GM20431 (cell line): ENCODE data around the gene ANK3.

Experiments
- in situ Hi-C: fragments of 300-500 bp; cut with MseI, MboI; formaldehyde crosslinking; loops from one replicate; pipeline ENCODE4 v1.15.0; 2020; ENCODE audit warnings: low sequenced_read_pairs; ENCODE audit not compliant: unreplicated experiment

The ANK3 gene

GRCh38 chr10:60389413-60390025 lies at the start of gene ANK3:
ANK3 (minus strand) TSS chr10:60389875; CDS start chr10:60389538, 337 bp downstream.
- in situ Hi-C loops, result no loop called here

DNA sequence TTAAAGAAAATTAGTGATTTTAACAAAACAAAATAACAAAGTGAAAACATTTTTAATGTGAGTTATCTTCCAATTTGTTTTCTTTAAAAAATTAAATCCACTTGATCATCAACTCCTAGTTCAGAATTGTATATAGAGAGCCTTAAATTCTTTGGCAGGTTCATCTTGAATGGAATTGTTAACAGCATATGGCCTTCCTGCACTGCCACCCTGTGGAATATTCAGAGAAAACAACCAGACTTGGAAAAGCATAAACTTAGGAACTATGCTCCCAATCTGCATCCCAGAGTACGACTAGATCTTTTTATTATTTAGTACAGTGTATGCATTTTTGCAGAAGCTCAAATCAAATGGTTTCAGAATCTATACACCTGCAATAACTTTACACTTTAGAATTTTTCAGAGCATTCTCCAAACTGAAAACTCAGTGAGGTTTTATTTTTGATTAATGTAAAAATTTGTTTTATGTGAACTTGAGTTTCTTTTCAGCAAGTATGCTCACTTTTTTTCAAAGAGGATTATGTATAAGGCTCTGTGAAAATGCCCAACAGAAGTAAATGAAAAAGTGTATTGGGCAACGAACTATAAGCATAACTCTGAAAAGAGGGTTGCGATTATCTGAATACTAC lies 44.9 kb upstream of the ANK3 start:
- in situ Hi-C loops, result loop anchor here (25.0 kb wide), 2 partner anchors 322 to 797 kb away; no protein-coding TSS in a partner anchor

GRCh38 chr10:60433684-60434083 lies 44.0 kb upstream of the ANK3 start:
- in situ Hi-C loops, result loop anchor here (25.0 kb wide), 2 partner anchors 321 to 796 kb away; no protein-coding TSS in a partner anchor

DNA sequence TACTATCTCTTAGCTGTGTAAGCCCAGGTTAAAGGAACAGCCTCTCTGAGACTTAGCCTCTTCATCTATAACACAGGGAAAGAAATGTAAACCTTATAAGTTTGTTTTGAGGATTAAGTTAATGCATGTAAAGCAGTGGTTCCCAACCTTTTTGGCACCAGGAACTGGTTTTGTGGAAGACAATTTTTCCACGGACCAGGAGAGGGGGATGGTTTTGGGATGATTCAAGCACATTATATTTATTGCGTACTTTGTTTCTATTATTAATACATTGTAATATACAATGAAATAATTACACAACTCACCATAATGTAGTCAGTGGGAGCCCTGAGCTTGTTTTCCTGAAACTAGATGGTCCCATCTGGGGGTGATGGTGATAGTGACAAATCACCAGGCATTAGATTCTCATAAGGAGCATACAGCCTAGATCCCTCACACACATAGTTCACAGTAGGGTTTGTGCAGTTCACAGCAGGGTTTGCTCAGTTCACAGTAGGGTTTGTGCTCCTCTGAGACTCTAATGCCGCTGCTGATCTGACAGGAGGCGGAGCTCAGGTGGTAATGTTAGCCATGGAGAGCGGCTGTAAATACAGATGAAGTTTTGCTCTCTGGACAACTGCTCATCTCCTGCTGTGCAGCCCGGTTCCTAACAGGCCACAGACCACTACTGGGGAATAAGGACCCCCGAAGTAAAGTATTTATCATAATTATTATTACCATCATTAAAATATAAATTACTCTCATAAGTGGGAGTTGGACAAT lies 41.3 kb upstream of the ANK3 start:
- in situ Hi-C loops, result loop anchor here (25.0 kb wide), 2 partner anchors 319 to 794 kb away; no protein-coding TSS in a partner anchor

DNA sequence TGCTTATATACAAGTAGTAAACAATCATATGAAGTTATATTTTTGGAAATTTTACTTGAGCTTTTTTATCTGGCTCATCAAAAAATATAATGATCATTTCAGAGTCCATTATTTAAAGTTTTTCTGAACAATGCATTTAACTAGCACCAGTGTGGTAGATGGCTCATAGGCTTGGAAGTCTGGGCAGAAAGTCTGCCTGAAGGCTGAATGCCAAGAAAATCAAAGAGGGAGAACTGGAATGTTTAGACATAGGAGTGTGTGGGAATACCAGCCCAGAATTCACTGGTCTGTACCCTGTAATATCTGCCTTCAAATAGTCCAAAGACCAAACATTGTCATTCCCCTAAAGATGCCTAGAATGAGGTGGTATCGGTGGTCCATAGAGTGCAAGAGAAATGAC lies 40.3 kb upstream of the ANK3 start:
- in situ Hi-C loops, result loop anchor here (25.0 kb wide), 2 partner anchors 318 to 793 kb away; no protein-coding TSS in a partner anchor

DNA sequence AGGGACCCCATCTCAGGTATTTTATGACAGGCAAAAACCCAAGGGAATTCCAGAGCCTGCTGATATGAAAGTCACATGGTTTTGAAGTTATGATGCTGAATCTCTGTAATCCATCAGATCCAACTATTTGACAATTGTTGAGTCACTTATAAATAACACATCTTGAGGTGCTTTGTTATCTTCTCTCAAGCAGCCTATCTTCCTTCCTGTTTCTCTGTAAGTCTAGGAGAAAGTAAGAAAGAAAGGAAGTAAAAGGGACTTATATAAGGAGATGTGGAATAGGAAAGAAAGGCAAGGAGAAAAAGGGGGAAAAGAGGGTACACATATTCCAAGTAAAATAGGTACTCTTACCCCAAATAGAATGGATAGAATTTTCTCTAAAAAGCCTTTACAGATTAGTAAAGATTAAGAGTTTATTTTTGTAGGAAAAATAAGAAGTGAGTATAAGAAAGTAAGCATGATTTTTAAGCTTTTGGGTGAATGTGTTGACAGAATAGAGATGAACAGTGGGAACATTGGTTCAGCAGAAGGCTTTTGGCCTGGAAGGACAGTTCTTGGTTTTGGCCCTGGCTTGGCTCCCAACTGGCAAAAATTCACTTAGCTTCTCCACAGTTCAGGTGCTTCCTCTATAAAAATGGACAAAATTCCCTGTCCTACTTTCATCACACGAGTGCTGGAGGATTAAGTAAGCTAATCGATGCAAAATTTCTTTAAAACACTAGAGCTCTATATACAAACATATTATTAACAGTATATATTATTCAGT lies 39.6 kb upstream of the ANK3 start:
- in situ Hi-C loops, result loop anchor here (25.0 kb wide), 2 partner anchors 317 to 792 kb away; no protein-coding TSS in a partner anchor

DNA sequence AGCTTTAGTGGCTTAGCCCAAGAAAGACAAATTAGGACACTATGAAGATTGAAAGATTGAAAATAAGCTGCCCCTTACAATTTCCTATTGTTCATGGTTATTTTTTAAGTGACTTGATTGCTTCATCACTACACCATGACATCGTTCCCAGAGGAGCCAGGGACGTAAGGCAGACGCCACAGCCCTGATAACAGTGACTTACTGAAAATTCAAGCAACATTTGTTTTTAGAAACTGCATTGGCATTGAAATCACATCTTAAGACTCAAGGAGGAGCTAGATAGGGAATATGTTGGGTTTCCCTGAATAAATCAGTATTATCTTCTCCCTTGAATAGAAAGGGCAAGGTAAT lies 38.7 kb upstream of the ANK3 start:
- in situ Hi-C loops, result loop anchor here (25.0 kb wide), 2 partner anchors 316 to 791 kb away; no protein-coding TSS in a partner anchor

GRCh38 chr10:60427709-60428386 lies 38.2 kb upstream of the ANK3 start:
- in situ Hi-C loops, result loop anchor here (25.0 kb wide), 2 partner anchors 316 to 791 kb away; no protein-coding TSS in a partner anchor

DNA sequence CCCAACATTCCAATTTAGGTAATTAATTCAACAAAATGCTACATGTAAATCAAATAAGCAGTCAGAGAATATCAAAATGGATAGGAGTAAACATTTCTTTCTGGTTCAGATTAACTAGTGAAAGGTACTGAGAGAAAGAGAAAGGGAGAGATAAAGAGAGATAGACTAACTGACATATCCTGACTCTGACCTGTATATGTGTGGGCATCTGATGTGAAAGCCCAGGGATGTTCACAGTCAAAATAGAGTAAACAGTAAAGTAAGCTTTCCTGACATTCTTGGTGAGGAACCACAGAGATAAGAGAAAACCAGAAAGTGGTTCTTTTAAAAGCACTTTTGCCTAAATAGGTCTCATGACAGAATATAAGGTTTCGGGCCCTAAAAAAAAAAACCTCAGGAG lies 37.5 kb upstream of the ANK3 start:
- in situ Hi-C loops, result loop anchor here (25.0 kb wide), 2 partner anchors 315 to 790 kb away; no protein-coding TSS in a partner anchor

GRCh38 chr10:60426425-60426824 lies 36.8 kb upstream of the ANK3 start:
- in situ Hi-C loops, result loop anchor here (25.0 kb wide), 2 partner anchors 314 to 789 kb away; no protein-coding TSS in a partner anchor

GRCh38 chr10:60425392-60426110 lies 35.9 kb upstream of the ANK3 start:
- in situ Hi-C loops, result loop anchor here (25.0 kb wide), 2 partner anchors 313 to 788 kb away; no protein-coding TSS in a partner anchor

GRCh38 chr10:60424971-60425370 lies 35.3 kb upstream of the ANK3 start:
- in situ Hi-C loops, result loop anchor here (25.0 kb wide), 2 partner anchors 313 to 788 kb away; no protein-coding TSS in a partner anchor

- in situ Hi-C loops, result no loop called here
Measured at GRCh38 chr10:60423920-60424319, 34.2 kb upstream of the ANK3 start.

- in situ Hi-C loops, result no loop called here
Measured at GRCh38 chr10:60422809-60423208, 33.1 kb upstream of the ANK3 start.

DNA sequence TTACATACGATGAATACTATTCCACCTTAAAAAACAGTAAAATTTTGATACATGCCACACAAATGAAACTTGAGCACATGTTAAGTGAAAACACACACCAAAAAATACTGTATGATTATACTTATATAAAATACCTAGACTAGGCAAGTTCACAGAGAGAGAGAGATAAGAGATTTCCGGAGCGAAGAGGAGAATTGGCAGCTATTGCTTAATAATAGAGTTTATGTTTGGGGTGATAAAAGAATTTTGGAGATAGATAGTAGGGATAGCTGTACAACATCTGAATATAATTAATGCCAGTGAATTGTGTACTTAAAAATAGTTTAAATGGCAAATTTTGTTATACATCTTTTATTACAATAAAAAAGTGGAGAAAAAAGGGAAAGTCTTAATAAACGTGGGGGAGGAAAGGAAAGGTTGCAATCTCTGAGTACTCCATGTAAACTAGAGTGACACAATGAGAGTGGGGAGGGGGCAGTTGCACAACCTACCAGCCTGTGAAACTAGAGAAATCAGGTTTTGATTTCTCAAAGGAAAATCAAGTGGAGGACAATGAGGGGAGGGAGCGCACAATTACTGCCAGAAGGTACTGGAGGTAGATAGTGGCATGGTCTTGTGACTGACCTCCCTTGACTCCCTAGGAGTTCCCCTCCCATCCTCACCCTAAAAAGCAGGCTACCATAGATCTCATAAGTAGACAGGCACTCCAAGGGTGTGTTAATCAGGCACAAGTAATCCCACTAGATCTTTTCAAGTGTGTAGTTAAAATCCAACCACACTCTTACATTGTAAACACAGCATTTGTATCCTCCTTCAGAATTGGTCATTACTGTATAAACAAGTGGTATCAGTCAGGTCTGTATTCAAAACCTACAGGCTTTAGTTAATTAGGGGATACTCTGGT lies 31.6 kb upstream of the ANK3 start:
- in situ Hi-C loops, result no loop called here

DNA sequence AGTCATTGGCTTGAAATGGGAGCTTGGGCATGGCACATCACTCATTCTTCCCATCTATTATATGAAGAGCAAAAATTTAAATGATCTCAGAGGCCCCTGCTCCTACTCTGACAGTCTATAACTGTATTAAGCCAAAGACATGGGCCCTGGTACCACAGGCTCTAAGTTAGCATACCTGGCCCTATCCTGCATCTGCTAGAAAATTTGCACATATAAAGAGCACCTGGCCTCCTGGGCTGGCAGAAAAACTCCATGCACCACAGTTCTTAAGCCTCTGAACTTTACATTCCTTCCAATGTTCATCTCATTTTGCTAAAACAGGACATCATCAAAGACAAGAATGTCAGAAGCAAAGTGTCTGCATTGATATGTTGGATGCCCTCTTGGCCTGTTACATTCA lies 29.6 kb upstream of the ANK3 start:
- in situ Hi-C loops, result no loop called here

GRCh38 chr10:60417901-60418300 lies 28.2 kb upstream of the ANK3 start:
- in situ Hi-C loops, result no loop called here

- in situ Hi-C loops, result no loop called here
Measured at GRCh38 chr10:60417024-60417423, 27.3 kb upstream of the ANK3 start.
